HG03457 (cell line): ENCODE results near the gene NANOS3.

Experiments used
- ATAC-seq: cut with Tn5 transposase; IDR thresholded peaks from one replicate; pipeline ENCODE4 v1.9.1; 2021; ENCODE audit warnings: moderate number of reproducible peaks; ENCODE audit not compliant: unreplicated experiment

NANOS3 gene

GRCh38 chr19:13884726-13885591 is 8.0 kb downstream of the NANOS3 start:
- no peak for ATAC-seq

- ATAC-seq = no peak
These were observed 9.0 kb downstream of the NANOS3 start for GRCh38 chr19:13885826-13886365.

- ATAC-seq = no peak
These were observed 10.1 kb downstream of the NANOS3 start for GRCh38 chr19:13887018-13887436.

- ATAC-seq = no peak
These were observed 10.6 kb downstream of the NANOS3 start for GRCh38 chr19:13887517-13887916.

- no peak for ATAC-seq
These were observed 11.3 kb downstream of the NANOS3 start for GRCh38 chr19:13888281-13888680.

GRCh38 chr19:13890136-13890535 is 13.2 kb downstream of the NANOS3 start:
- no peak for ATAC-seq

- ATAC-seq = no peak
These were observed 15.9 kb downstream of the NANOS3 start for GRCh38 chr19:13892870-13893269.

GRCh38 chr19:13894552-13894951 is 17.6 kb downstream of the NANOS3 start:
- no peak for ATAC-seq

- no peak for ATAC-seq
These were observed 19.3 kb downstream of the NANOS3 start for GRCh38 chr19:13896227-13896626.

- ATAC-seq = no peak
These were observed 22.5 kb downstream of the NANOS3 start for GRCh38 chr19:13899393-13899792.

- no peak for ATAC-seq
These were observed 23.1 kb downstream of the NANOS3 start for GRCh38 chr19:13899912-13900584.

GRCh38 chr19:13902993-13903555 is 26.1 kb downstream of the NANOS3 start:
- ATAC-seq = no peak

GRCh38 chr19:13905634-13906520 is 28.9 kb downstream of the NANOS3 start, which contains the start of the genes BRME1 and CC2D1A:
Gene BRME1 (minus strand): TSS chr19:13906117. CDS start chr19:13904892, 1,225 bp downstream.
Gene CC2D1A (plus strand): TSS chr19:13906201. CDS start chr19:13906442, 241 bp downstream.
- ATAC-seq = no peak

GRCh38 chr19:13906521-13906904 is 29.6 kb downstream of the NANOS3 start:
- no peak for ATAC-seq

GRCh38 chr19:13906910-13907309 is 30.0 kb downstream of the NANOS3 start:
- ATAC-seq = no peak

GRCh38 chr19:13908674-13909073 is 31.7 kb downstream of the NANOS3 start:
- no peak for ATAC-seq

- ATAC-seq = no peak
These were observed 32.5 kb downstream of the NANOS3 start for GRCh38 chr19:13909430-13909829.

- ATAC-seq = no peak
These were observed 36.4 kb downstream of the NANOS3 start for GRCh38 chr19:13913352-13913751.

- ATAC-seq = no peak
These were observed 37.8 kb downstream of the NANOS3 start for GRCh38 chr19:13914777-13915176.

GRCh38 chr19:13917888-13918406 is 41.0 kb downstream of the NANOS3 start:
- ATAC-seq = no peak
